Adipose tissue (tissue), 3 donors: ENCODE data around the gene SIVA1. TPM values are rescaled to one million over a fixed set of nuclear protein-coding genes. Genes with fewer than 3 reads are reported as not detected.

Source experiments
- H3K27ac ChIP-seq: one replicate; pipeline ENCODE4 v1.5.1; 2013; ENCODE audit warnings: low read depth, low read length
- WGBS, 3 donors: extraction: QIAGEN DNeasy Blood & Tissue Kit; methylation state at CpG; one replicate each; pipeline ENCODE4 v1.1.7; 2013; 5-methylcytosine and 5-hydroxymethylcytosine counted together
- polyA plus RNA-seq, 3 donors: library from polyadenylated mRNA; stranded (reverse); fragments of 200-250 nt; gene quantifications; one replicate each; pipeline ENCODE4 v1.2.3, GENCODE V29; 2013
- donor health status: healthy with polysubstance abuse.
- donor health status: Bipolar disorder and iron deficiency.
- donor health status: healthy.

Gene SIVA1
- polyA plus RNA-seq, 3 donors = 148 to 213 (median 182) TPM

- no peak overlapping the region for H3K27ac ChIP-seq
- whole genome bisulfite sequencing, 3 donors = 38 to 50% (median 45%) methylated on average over 10 to 12 of the region's 14 CpGs
Measured at GRCh38 chr14:104786091-104786586, 33.2 kb downstream of the SIVA1 start.

- 72 to 78% (median 76%) methylated on average over 29 to 30 of the region's 30 CpGs for WGBS, 3 donors
- no peak overlapping the region for H3K27ac ChIP-seq
Measured at GRCh38 chr14:104786726-104787675, 34.1 kb downstream of the SIVA1 start.

- no peak overlapping the region for H3K27ac ChIP-seq
Measured at GRCh38 chr14:104787736-104788135, 34.8 kb downstream of the SIVA1 start.

GRCh38 chr14:104788161-104788818 is 35.3 kb downstream of the SIVA1 start:
- H3K27ac ChIP-seq = no peak overlapping the region
- 66 to 92% (median 92%) methylated on average over 14 of the region's 14 CpGs for WGBS, 3 donors

More at GRCh38 chr14:104787736-104788135, 34.8 kb downstream of the SIVA1 start:
- 64 to 72% (median 69%) methylated on average over 7 of the region's 7 CpGs for WGBS, 3 donors

- H3K27ac ChIP-seq = no peak overlapping the region
- 56 to 87% (median 83%) methylated on average over 33 to 39 of the region's 39 CpGs for WGBS, 3 donors
Measured at GRCh38 chr14:104788873-104789663, 36.1 kb downstream of the SIVA1 start.

DNA sequence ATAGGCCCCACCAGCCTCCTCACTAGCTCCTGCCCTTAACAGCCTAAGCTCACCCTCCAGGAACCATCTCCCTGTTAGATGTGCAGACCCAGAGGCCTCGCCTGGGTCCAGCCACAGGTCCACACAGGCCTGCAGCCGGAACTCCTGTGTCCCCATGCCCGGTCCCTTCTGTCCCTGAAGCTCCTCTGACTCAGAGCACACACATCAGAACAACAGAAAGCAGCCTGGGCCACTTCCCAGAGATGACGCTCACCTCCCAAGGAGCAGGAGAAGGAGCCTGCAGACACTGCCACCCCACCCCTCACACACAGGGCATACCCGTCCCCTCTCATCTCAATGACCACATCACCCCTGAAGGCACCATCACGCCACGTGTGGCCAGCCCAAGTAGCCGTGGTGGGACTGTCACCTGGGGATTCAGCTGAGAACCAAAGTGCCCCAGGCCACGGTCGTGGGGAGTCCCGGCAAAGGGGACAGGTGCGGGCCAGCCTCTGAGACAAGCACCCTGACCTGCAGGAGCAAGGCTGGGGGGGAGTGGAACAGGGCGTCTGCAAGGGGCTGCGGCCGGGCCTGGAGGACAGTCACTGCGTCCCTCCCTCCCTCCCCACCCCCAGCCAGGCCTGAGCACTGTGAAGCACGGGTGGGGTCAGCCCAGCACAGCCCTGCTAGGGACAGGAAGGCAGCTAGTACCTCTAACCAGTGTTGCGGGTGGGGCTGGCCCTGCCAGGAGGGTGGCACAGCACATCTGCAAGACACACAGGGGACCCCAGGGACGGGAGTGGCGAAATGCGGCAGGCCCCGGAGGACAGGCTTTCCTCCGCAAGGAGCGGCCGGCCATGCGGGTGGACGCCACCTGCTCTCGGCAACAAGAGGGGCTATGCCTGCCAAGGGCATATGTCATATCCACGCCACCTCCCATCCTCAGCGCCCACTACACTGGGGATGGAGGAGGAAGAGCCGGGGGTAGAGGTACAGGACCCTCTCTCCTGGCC is 37.1 kb downstream of the SIVA1 start:
- WGBS, 3 donors = 81 to 88% (median 85%) methylated on average over 26 to 31 of the region's 31 CpGs
- H3K27ac ChIP-seq = no peak overlapping the region

GRCh38 chr14:104791425-104791824 is 38.5 kb downstream of the SIVA1 start:
- no peak overlapping the region for H3K27ac ChIP-seq
- WGBS, 3 donors = 86 to 92% (median 91%) methylated on average over 9 of the region's 9 CpGs

DNA sequence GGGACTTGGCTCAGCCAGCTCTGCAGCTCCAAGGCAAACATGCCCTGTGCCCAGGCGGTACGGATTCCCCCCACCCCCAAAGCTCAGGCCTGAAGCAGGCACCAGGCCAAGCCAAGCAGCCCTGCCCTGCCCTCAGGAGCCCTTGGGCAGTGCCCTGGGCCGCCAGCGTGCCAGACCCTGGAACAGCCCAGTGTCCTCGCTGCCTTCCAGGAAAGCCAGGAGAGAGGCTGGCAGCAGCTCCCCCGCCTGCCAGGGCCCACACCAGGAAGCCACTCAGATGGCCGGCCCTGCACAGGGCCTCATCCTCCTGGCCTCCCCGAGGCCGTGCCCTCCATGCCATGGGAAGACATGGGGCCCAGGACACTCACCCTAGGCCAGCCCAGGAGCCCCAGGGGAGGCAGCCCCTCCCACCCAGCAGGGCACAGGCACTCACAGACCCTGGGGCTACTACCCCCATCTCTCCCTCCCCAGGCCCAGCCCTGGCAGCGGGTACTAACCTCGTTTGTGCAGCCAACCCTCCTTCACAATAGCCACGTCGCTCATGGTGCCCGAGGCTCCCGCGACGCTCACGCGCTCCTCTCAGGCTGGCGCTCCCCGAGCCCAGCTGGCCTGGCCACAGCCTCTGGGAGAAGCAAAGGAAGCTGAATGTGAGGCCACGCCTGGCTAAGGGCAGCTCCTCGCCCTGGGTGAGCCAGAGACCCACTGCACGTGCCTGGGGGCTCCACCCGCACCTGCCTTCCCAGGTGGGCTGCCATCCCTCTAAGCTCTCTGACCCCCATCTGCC is 39.3 kb downstream of the SIVA1 start:
- WGBS, 3 donors = 48 to 84% (median 75%) methylated on average over 25 of the region's 25 CpGs
- H3K27ac ChIP-seq = no peak overlapping the region

DNA sequence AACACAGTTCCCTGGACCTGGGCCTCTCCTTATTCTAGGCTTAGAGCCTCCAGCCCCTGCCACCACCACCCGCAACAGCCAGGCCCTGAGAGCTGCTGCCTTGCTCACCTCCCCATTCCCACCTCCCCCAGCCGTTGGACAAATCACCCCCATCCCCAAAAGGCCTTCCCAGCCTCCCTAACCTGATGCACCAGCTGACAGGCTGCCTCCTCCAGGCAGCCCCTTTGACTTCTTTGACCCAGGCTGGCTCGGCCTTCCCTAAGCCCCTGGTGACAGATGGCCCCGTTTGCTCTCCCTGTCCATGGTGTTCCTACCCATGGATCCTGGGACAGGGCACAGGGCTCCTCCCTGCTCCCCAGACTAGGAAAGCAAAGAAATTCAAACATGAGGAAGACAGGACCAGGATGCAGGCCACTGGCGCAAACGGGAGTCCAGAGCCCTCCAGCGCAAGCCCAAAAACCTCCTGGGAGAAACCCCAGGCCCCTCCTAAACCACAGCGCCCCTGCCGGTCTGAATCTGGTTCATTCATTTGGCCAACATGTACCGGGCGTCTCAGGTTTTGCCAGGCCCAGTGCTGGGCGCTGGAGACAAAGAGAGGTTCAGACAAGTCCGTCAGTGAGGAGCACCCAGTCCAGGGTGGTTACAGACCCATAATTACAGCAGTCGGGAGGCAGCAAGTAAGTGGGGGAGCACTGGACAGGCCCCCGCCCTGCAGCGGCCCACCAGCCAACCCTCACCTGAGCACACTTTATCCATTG is 40.2 kb downstream of the SIVA1 start:
- no peak overlapping the region for H3K27ac ChIP-seq

GRCh38 chr14:104793703-104793959 is 40.7 kb downstream of the SIVA1 start:
- WGBS, 3 donors = 85 to 89% (median 89%) methylated on average over 2 of the region's 2 CpGs
- H3K27ac ChIP-seq = no peak overlapping the region

More for the DNA sequence above, 40.2 kb downstream of the SIVA1 start:
- WGBS, 3 donors = 76 to 86% (median 82%) methylated on average over 16 of the region's 16 CpGs

- no peak overlapping the region for H3K27ac ChIP-seq
- WGBS, 3 donors = 5 to 12% (median 7%) methylated on average over 15 of the region's 15 CpGs
Measured at GRCh38 chr14:104794099-104794498, 41.2 kb downstream of the SIVA1 start.

GRCh38 chr14:104794631-104794992 is 41.7 kb downstream of the SIVA1 start:
- no peak overlapping the region for H3K27ac ChIP-seq
- 1 to 4% (median 2%) methylated on average over 16 of the region's 16 CpGs for WGBS, 3 donors

- WGBS, 3 donors = 0 to 1% (median 0%) methylated on average over 49 to 123 of the region's 124 CpGs
- no peak within 1 kb of the TSS for H3K27ac ChIP-seq
Measured at GRCh38 chr14:104794993-104795780, 42.2 kb downstream of the SIVA1 start, which contains the start of gene AKT1. Gene AKT1 (minus strand): TSS chr14:104795748. CDS start chr14:104792643, 3,105 bp downstream.

- H3K27ac ChIP-seq = no peak overlapping the region
- WGBS, 3 donors = 11 to 15% (median 14%) methylated on average over 34 to 55 of the region's 55 CpGs
Measured at GRCh38 chr14:104795781-104796686, 43.1 kb downstream of the SIVA1 start.

DNA sequence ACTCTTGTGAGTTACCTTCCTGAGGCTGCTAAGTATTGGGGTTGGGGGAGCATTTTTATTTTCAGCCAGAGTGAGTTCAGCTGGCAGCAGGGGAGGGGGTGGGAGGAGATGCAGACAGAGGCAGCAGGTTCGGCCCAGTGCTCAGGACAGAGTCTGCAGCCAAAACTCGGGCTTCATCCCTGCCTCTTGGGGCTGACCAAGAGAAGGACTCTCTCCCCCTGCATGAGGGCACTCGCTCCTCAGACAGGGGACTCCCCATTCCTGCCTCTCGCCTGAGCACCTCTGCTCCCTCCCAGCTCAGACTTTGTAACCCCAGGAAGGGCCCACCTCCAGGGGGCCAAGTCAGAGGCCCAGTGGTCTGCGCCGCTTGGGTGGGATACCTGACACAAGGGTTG is 43.7 kb downstream of the SIVA1 start:
- no peak overlapping the region for H3K27ac ChIP-seq
- 72 to 86% (median 81%) methylated on average over 6 of the region's 6 CpGs for WGBS, 3 donors
